CD14-positive monocyte (primary cell): Measurements from ENCODE around the gene SRSF8. TPM values are rescaled to one million over a fixed set of nuclear protein-coding genes. Genes with fewer than 3 reads are reported as not detected.
"Not testable (repeated sequence)": the region's sequence is repeated elsewhere in the genome, so short reads cannot be mapped to it uniquely, and the experiment has no call there.

Experiments
- DNase-seq, 3 donors: peaks; one replicate each; pipeline ENCODE4 v3.0.0-alpha.2; 2011 to 2022
- H2AFZ ChIP-seq: 2 replicates; pipeline ENCODE4 v1.6.0; 2012; ENCODE audit warnings: mild to moderate bottlenecking, low read depth, low read length, inconsistent platforms; ENCODE audit not compliant: insufficient read depth, poor library complexity, severe bottlenecking
- H3K27ac ChIP-seq, 2 donors: 1 replicate in 1 of 2; 2 replicates in 1 of 2; pipeline ENCODE4 v1.5.1; 2012 to 2013; ENCODE audit warnings: low read length in 2 of 2, control low read depth in 1 of 2, inconsistent platforms in 1 of 2, low read depth in 1 of 2, mild to moderate bottlenecking in 1 of 2
- H3K27me3 ChIP-seq, 2 donors: one replicate each; pipeline versions ENCODE4 v1.6.0 to v1.6.1; 2011 to 2013; ENCODE audit warnings: low read length in 2 of 2; ENCODE audit not compliant: control insufficient read depth in 2 of 2, insufficient read depth in 2 of 2
- H3K36me3 ChIP-seq, 2 donors: replicated peaks in 1 of 2; 1 replicate in 1 of 2; 2 replicates in 1 of 2; pipeline versions ENCODE4 v1.5.1 to v1.6.1; 2012 to 2013; ENCODE audit warnings: low read length in 2 of 2, control low read depth in 1 of 2, inconsistent platforms in 1 of 2, mild to moderate bottlenecking in 1 of 2; ENCODE audit not compliant: insufficient read depth in 2 of 2, control insufficient read depth in 1 of 2
- H3K4me1 ChIP-seq, 2 donors: 1 replicate in 1 of 2; 2 replicates in 1 of 2; pipeline versions ENCODE4 v1.5.1 to v1.6.1; 2012 to 2013; ENCODE audit warnings: low read length in 2 of 2, control low read depth in 1 of 2, inconsistent platforms in 1 of 2, mild to moderate bottlenecking in 1 of 2, moderate library complexity in 1 of 2; ENCODE audit not compliant: insufficient read depth in 2 of 2, control insufficient read depth in 1 of 2
- H3K4me2 ChIP-seq: replicated peaks from 2 replicates; pipeline ENCODE3; 2012; ENCODE audit warnings: low read length, moderate library complexity, mild to moderate bottlenecking; ENCODE audit not compliant: poor library complexity, severe bottlenecking; ENCODE audit errors: extremely low read depth
- H3K4me3 ChIP-seq, 3 experiments: fragments of 200-600 bp in 1 of 3; sonication (generic) in 1 of 3; replicated peaks in 1 of 3; 1 replicate in 2 of 3; 2 replicates in 1 of 3; pipeline ENCODE4 v1.5.1; 2011 to 2013; ENCODE audit warnings: low read length in 3 of 3, mild to moderate bottlenecking in 3 of 3, control low read depth in 2 of 3, low read depth in 2 of 3, inconsistent platforms in 1 of 3, moderate library complexity in 1 of 3
- H3K79me2 ChIP-seq: 2 replicates; pipeline ENCODE4 v1.6.0; 2012; ENCODE audit warnings: mild to moderate bottlenecking, control low read depth, inconsistent platforms, low read length, moderate library complexity; ENCODE audit not compliant: insufficient read depth
- H3K9ac ChIP-seq: 2 replicates; pipeline ENCODE4 v1.6.0; 2017; ENCODE audit warnings: low read length, mild to moderate bottlenecking; ENCODE audit not compliant: insufficient read depth, poor library complexity, severe bottlenecking
- H3K9me3 ChIP-seq, 2 donors: replicated peaks in 1 of 2; 1 replicate in 1 of 2; 2 replicates in 1 of 2; pipeline versions ENCODE4 v1.5.1 to v1.6.1; 2012 to 2013; ENCODE audit warnings: low read length in 2 of 2, control low read depth in 1 of 2; ENCODE audit not compliant: control insufficient read depth in 1 of 2, insufficient read depth in 1 of 2
- H4K20me1 ChIP-seq: 2 replicates; pipeline ENCODE4 v1.6.0; 2012; ENCODE audit warnings: mild to moderate bottlenecking, low read length, control low read depth, moderate library complexity; ENCODE audit not compliant: insufficient read depth
- H3K27ac Mint-ChIP-seq, 7 donors: one replicate each; pipeline ENCODE4 v1.8.0; 2020; ENCODE audit warnings: mild to moderate bottlenecking in 7 of 7, mixed read lengths in 7 of 7, moderate library complexity in 6 of 7, inconsistent platforms in 2 of 7
- H3K27me3 Mint-ChIP-seq, 3 donors: one replicate each; pipeline ENCODE4 v1.8.0; 2021 to 2022; ENCODE audit warnings: low read depth in 3 of 3, mild to moderate bottlenecking in 3 of 3, mixed read lengths in 3 of 3, moderate library complexity in 3 of 3, inconsistent platforms in 1 of 3
- H3K36me3 Mint-ChIP-seq, 2 donors: one replicate each; pipeline ENCODE4 v1.8.0; 2020; ENCODE audit warnings: mixed read lengths in 2 of 2, inconsistent platforms in 1 of 2, mild to moderate bottlenecking in 1 of 2
- H3K4me1 Mint-ChIP-seq: one replicate; pipeline ENCODE4 v1.8.0; 2020; ENCODE audit warnings: mild to moderate bottlenecking, mixed read lengths
- H3K4me3 Mint-ChIP-seq, 2 donors: one replicate each; pipeline ENCODE4 v1.8.0; 2020; ENCODE audit warnings: mild to moderate bottlenecking in 2 of 2, mixed read lengths in 2 of 2, moderate library complexity in 1 of 2
- H3K9me3 Mint-ChIP-seq, 7 donors: one replicate each; pipeline ENCODE4 v1.8.0; 2020 to 2022; ENCODE audit warnings: mixed read lengths in 7 of 7, mild to moderate bottlenecking in 6 of 7, moderate library complexity in 6 of 7, inconsistent platforms in 2 of 7
- CTCF ChIP-seq: fragments of 200-600 bp; IDR thresholded peaks from one replicate; pipeline ENCODE4 v1.8.0; 2022; ENCODE audit warnings: antibody characterized with exemption, mild to moderate bottlenecking
- WGBS: methylation state at CpG from one replicate; pipeline ENCODE4 v1.1.5; 2013; ENCODE audit warnings: missing lambda C conversion rate; ENCODE audit not compliant: insufficient coverage; 5-methylcytosine and 5-hydroxymethylcytosine counted together
- intact Hi-C, 2 donors: fragments of 100-400 bp; cut with micrococcal nuclease; formaldehyde crosslinking; loops; one replicate each; pipeline versions ENCODE4 v1.15.0 to v1.15.1; 2023
- polyA minus RNA-seq: library from RNA; depleted of rRNA, polyadenylated mRNA; stranded (reverse); fragments of >200 nt; gene quantifications from 2 replicates; pipeline ENCODE4 v1.2.3, GENCODE V29; 2012
- polyA plus RNA-seq, 3 donors: library from polyadenylated mRNA; depleted of rRNA in 1 of 3; unstranded in 2 of 3; stranded (reverse) in 1 of 3; fragments of 300-500 nt in 2 of 3; fragments of >200 nt in 1 of 3; fragmentation: Illumina TruSeq in 2 of 3; gene quantifications; 1 replicate in 2 of 3; 2 replicates in 1 of 3; pipeline ENCODE4 v1.2.3, GENCODE V29; 2012 to 2021
- total RNA-seq, 12 experiments: library from RNA in 1 of 12; stranded (reverse) in 1 of 12; fragments of 120-200 nt in 1 of 12; gene quantifications; one replicate each; pipeline ENCODE4 v1.2.4 and lab custom pipeline; 2013 to 2026; ENCODE audit warnings: mixed read lengths in 6 of 12, inconsistent platforms in 1 of 12

Gene SRSF8
- 7.1 TPM for total RNA-seq (2013)
- polyA plus RNA-seq (10 to 100 TPM in 2 of 3 donors, 1 to 10 TPM in 1; 9.3 to 24.9 (median 24.4) TPM), polyA minus RNA-seq (1.8 and 4.6 TPM in 2 replicates), total RNA-seq (lab: John Stamatoyannopoulos, UW) (1.6 to 21.2 (median 14.0) reads per million in 11 experiments)

GRCh38 chr11:95066716-95067038, at the start of gene SRSF8:
Gene SRSF8 (plus strand): TSS chr11:95066919. CDS start chr11:95067227, 308 bp downstream.
- no peak for TF ChIP-seq CTCF
- peak within 1 kb of the TSS; percentile 82 for H3K9ac ChIP-seq
- no peaks in the 10 kb centered on the region for H3K27me3 ChIP-seq
- Mint-ChIP-seq H3K27me3 (peaks cover 0 to 2% (median 2%) of the 10 kb centered on the region in 3 donors), H3K4me1 (peaks cover 27% of the 10 kb centered on the region), H3K9me3 (no peaks in the 10 kb centered on the region), H3K36me3 (peaks cover 3 to 4% of the 10 kb centered on the region in 2 donors), H3K27ac (peak within 1 kb of the TSS; percentile 89 to 97 (median 93)), H3K4me3 (peak within 1 kb of the TSS; percentile 98 to 100)
- H3K79me2 ChIP-seq, result peaks cover 19% of the 10 kb centered on the region
- peak within 1 kb of the TSS; percentile 100 for H2AFZ ChIP-seq
- H3K4me3 ChIP-seq, result peak within 1 kb of the TSS; percentile 80 to 93 (median 90)
- intact Hi-C loops, result loop anchor here in 1 of 2 donors (5.0 kb wide), 3 partner anchors 86 to 696 kb away; no protein-coding TSS in a partner anchor
- peak within 1 kb of the TSS; percentile 85 to 87 for H3K27ac ChIP-seq
- WGBS, result 0% methylated on average over 1 of the region's 4 CpGs
- H3K36me3 ChIP-seq, result no peaks in the 10 kb centered on the region
- H3K4me1 ChIP-seq, result peaks cover 24 to 30% of the 10 kb centered on the region in 2 donors
- no peak for DNase-seq
- no peaks in the 10 kb centered on the region for H3K9me3 ChIP-seq
- peak within 1 kb of the TSS; percentile 98 for H3K4me2 ChIP-seq
- no peaks in the 10 kb centered on the region for H4K20me1 ChIP-seq

- H3K36me3 ChIP-seq, H3K27ac Mint-ChIP-seq, H3K4me3 Mint-ChIP-seq, DNase-seq, H3K27ac ChIP-seq, H3K36me3 Mint-ChIP-seq, H3K4me1 ChIP-seq, H2AFZ ChIP-seq, intact Hi-C loops, H3K9me3 Mint-ChIP-seq, H3K79me2 ChIP-seq, H3K4me1 Mint-ChIP-seq, H4K20me1 ChIP-seq, H3K4me2 ChIP-seq, H3K9me3 ChIP-seq, H3K9ac ChIP-seq, H3K27me3 ChIP-seq, H3K27me3 Mint-ChIP-seq, H3K4me3 ChIP-seq: not testable (repeated sequence)
- WGBS, result 94% methylated on average over 5 of the region's 5 CpGs
Observed at GRCh38 chr11:95021468-95021867, 45.3 kb upstream of the SRSF8 start.
